SJSA1 (cell line): ENCODE measurements around the gene SHMT2. TPM values are rescaled to one million over a fixed set of nuclear protein-coding genes. Genes with fewer than 3 reads are reported as not detected.

Experiments
- DNase-seq, 2 experiments: peaks; one replicate each; pipeline ENCODE4 v3.0.0-alpha.2; 2015 to 2020; ENCODE audit warnings: low spot score in 2 of 2, low read depth in 1 of 2
- H3K27ac ChIP-seq: fragments of 250-450 bp; sonication (Bioruptor Pico); 2 replicates; pipeline ENCODE4 v1.5.1; 2020; ENCODE audit warnings: mild to moderate bottlenecking, moderate library complexity
- H3K27me3 ChIP-seq: fragments of 250-450 bp; sonication (Bioruptor Pico); replicated peaks from 2 replicates; pipeline ENCODE4 v1.5.1; 2020; ENCODE audit warnings: mild to moderate bottlenecking, moderate library complexity
- H3K36me3 ChIP-seq: fragments of 250-450 bp; sonication (Bioruptor Pico); 2 replicates; pipeline ENCODE4 v1.5.1; 2020; ENCODE audit warnings: mild to moderate bottlenecking
- H3K4me1 ChIP-seq: fragments of 250-450 bp; sonication (Bioruptor Pico); replicated peaks from 2 replicates; pipeline ENCODE4 v1.6.1; 2021; ENCODE audit warnings: mild to moderate bottlenecking
- H3K4me3 ChIP-seq: fragments of 250-450 bp; sonication (Bioruptor Pico); 2 replicates; pipeline ENCODE4 v1.5.1; 2020; ENCODE audit warnings: mild to moderate bottlenecking
- H3K9me3 ChIP-seq: fragments of 250-450 bp; sonication (Bioruptor Pico); replicated peaks from 2 replicates; pipeline ENCODE4 v1.5.1; 2020; ENCODE audit warnings: mild to moderate bottlenecking
- total RNA-seq: library from RNA; depleted of rRNA; stranded (reverse); fragments of >200 nt; shearing (Covaris generic); gene quantifications from 2 replicates; pipeline ENCODE4 v1.2.3, GENCODE V29; 2014

The SHMT2 gene
- total RNA-seq, 1 experiment from 2014 or later, result 130 TPM

DNA sequence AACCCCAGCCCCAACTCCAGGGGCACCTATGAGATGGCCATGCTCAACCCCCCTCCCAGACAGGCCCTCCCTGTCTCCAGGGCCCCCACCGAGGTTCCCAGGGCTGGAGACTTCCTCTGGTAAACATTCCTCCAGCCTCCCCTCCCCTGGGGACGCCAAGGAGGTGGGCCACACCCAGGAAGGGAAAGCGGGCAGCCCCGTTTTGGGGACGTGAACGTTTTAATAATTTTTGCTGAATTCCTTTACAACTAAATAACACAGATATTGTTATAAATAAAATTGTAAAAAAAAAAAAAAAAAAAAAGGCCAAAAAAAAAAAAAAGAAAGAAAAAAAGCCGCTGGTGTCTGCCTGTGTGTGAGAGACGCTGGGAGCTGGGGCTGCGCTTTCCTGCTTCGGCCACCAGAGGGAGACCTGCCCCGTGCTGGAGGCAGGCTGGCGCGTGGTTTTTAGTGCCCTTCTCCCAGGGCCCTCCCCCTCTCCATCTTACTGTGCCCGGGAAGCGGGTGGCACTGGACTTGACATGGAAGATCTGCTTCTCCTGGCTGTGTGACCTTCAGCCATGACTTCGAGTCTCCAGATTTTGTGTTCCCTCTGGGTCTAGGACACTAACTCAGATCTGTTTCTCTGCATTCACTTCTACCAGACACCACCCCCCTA, 16.3 kb upstream of the SHMT2 start:
- peak; percentile 72 to 86 for DNase-seq
- Histone ChIP-seq H3K4me1 (peaks cover 32% of the 10 kb centered on the region), H3K4me3 (no peak overlapping the region), H3K27ac (no peak overlapping the region), H3K27me3 (peaks cover 38% of the 10 kb centered on the region), H3K9me3 (no peaks in the 10 kb centered on the region; the same call in 1 of the 2 replicates), H3K36me3 (peaks cover 49% of the 10 kb centered on the region)

DNA sequence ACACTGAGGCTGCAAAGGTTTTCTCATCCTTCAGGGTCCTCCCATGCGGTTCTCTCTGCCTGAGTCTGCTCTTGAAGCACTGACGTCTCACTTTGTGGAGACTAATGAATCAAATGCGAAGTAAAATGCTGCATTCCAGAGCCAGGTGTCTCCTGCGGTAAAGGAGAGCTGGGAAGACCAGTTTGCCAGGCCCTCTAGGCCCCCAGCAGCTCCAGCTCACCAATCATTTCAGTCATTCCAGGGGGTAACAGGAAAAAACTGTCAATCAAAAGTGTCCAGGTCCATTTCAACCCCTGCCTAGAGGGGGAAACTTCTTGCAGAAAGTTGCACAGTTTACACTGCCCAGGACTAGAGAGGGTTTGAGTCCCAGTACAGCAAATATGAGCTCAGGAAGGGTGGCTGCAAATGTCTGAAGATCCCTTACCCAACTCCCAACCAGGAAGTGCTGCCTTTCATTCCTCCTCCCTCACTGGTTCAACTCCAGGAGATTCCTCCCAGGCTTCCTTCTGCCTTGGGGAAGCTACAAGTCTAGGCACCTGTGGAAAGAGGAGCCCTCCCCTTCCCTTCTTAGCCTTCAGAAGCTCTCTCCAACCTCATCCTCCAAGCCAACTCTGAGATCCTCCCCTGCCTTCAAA, 15.6 kb upstream of the SHMT2 start:
- Histone ChIP-seq H3K4me3 (no peak overlapping the region), H3K9me3 (no peaks in the 10 kb centered on the region; the same call in 1 of the 2 replicates), H3K27me3 (peaks cover 43% of the 10 kb centered on the region), H3K4me1 (peaks cover 32% of the 10 kb centered on the region), H3K27ac (no peak overlapping the region), H3K36me3 (peaks cover 44% of the 10 kb centered on the region)
- peak in 1 of 2 experiments; percentile 49 for DNase-seq

GRCh38 chr12:57214398-57214781, 15.1 kb upstream of the SHMT2 start:
- peak in 1 of 2 experiments; percentile 68 for DNase-seq
- no peak overlapping the region for H3K4me3 ChIP-seq

GRCh38 chr12:57215065-57215464, 14.4 kb upstream of the SHMT2 start:
- H3K36me3 ChIP-seq, result peaks cover 32% of the 10 kb centered on the region
- no peak for DNase-seq
- no peaks in the 10 kb centered on the region; the same call in 1 of the 2 replicates for H3K9me3 ChIP-seq
- H3K27ac ChIP-seq, result no peak overlapping the region
- no peak overlapping the region for H3K4me3 ChIP-seq
- H3K27me3 ChIP-seq, result peaks cover 55% of the 10 kb centered on the region
- peaks cover 32% of the 10 kb centered on the region for H3K4me1 ChIP-seq

More at GRCh38 chr12:57214398-57214781, 15.1 kb upstream of the SHMT2 start:
- Histone ChIP-seq H3K9me3 (no peaks in the 10 kb centered on the region; the same call in 1 of the 2 replicates), H3K27me3 (peaks cover 49% of the 10 kb centered on the region), H3K4me1 (peaks cover 32% of the 10 kb centered on the region), H3K36me3 (peaks cover 39% of the 10 kb centered on the region), H3K27ac (no peak overlapping the region)

DNA sequence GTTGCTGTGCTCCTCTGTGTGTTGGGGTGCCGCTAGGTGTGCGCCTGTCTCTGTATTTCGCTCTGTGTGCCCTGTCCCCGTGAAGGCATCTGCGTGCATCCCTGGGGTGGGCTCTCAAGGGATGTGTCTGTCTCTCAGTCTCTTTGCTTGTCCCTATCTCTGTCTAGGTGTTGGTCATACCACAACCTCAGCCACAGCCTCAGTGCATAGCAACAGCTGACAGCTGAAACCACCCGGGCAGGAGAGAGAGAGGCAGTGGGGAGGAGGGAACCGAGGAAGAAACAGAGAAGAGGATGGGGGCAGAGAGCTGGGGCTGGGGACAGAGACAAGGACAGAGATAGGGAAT, 13.9 kb upstream of the SHMT2 start:
- no peak overlapping the region for H3K27ac ChIP-seq
- H3K4me1 ChIP-seq, result peaks cover 32% of the 10 kb centered on the region
- H3K4me3 ChIP-seq, result no peak overlapping the region
- peaks cover 61% of the 10 kb centered on the region for H3K27me3 ChIP-seq
- no peak for DNase-seq
- peaks cover 28% of the 10 kb centered on the region for H3K36me3 ChIP-seq
- H3K9me3 ChIP-seq, result no peaks in the 10 kb centered on the region; the same call in 1 of the 2 replicates

- peaks cover 23% of the 10 kb centered on the region for H3K36me3 ChIP-seq
- H3K27ac ChIP-seq, result no peak within 1 kb of the TSS
- DNase-seq, result no peak
- peaks cover 67% of the 10 kb centered on the region for H3K27me3 ChIP-seq
- H3K9me3 ChIP-seq, result no peaks in the 10 kb centered on the region; the same call in 1 of the 2 replicates
- peaks cover 32% of the 10 kb centered on the region for H3K4me1 ChIP-seq
- peak within 1 kb of the TSS; percentile 36 for H3K4me3 ChIP-seq
Observed at GRCh38 chr12:57216014-57216911, 13.2 kb upstream of the SHMT2 start, which contains the start of gene NXPH4. NXPH4 (plus strand) TSS chr12:57216794; CDS start chr12:57216970, 176 bp downstream.

DNA sequence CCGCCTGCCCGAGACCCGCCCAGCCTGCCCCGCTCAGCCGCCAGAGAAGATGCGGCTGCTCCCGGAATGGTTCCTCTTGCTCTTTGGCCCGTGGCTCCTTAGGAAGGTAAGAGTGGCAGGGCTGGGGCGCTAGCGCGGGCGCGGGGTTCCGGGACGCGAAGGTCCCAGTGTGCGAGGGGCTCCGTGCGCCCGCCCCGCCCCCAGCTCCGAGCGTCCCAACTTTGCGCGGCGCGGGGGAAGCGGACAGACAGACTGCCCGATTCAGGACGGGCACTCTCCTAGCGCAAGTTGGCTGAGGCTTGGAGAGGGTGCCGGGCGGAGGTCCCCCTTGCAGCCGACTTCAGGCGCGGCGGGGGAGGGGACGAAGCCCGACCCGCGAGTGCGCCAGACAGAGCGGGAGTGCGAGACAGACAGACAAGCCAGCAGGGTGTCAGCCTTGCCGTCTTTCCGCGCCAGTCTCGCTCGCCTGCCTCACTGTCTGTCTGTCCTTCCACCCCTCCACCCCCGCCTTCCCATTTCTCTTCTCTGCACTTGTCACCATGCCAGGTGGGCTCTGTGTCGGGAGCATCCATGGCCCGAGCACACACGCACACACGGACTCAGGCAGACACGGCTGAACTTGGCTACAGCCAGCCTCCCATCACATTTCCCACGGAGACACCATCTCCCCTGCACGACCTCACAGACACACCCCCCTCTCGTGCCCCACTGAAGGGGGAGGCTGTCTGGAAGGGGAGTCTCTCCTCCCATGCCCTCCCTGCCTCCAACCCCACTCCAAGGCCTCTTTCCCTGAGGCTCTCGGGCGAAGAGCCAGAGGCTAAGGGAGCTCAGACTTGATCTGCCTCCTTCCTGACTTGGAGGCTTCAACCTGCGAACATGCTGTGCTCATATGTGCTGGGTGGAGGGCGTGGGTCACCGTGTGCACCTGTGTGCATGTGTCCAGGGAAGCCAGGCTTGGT, 12.3 kb upstream of the SHMT2 start:
- Histone ChIP-seq H3K4me1 (peaks cover 32% of the 10 kb centered on the region), H3K9me3 (no peaks in the 10 kb centered on the region; the same call in 1 of the 2 replicates), H3K36me3 (peaks cover 16% of the 10 kb centered on the region), H3K27ac (no peak overlapping the region), H3K27me3 (peaks cover 76% of the 10 kb centered on the region), H3K4me3 (peak overlapping the region; percentile 36)
- no peak for DNase-seq

DNA sequence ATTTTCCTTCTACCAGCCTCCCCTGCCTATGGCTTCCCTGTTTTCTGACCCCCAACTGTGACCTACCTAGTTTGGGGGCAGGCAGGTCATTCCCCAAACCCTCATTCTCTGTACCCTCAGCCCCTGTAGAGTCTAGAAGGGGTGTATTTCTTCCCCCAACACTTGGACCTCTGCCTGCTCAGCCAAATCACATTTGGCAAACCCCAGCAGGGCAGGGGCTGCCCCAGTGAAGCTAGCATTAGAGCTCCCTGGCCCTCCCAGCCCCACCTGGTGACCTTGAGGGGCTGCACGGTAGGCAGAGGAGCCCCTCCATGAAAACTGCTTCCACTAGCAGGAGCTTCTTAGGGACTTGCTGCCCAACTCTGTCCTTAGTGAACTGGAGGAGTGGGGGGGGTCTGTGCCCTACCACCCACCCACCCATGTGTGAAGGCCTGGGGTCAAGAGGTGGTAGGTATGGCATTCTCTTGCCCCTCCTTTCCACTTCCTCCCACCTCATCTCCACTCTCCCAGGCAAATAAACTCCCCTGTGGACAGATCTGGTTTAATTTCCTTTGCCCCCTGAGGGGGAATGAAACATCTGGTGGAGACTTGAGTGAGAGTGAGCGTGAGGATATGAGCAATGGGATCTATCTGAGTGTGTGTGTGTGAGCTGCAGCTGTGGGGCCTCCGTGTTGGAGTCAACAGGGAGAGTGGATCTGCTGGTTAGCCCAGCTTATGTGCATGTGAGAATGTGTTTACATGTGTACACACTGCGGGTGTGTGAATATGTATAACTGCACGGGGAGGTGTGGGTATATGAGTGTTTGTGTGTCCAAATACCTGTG, 11.3 kb upstream of the SHMT2 start:
- Histone ChIP-seq H3K27me3 (peaks cover 76% of the 10 kb centered on the region), H3K9me3 (no peaks in the 10 kb centered on the region; the same call in 1 of the 2 replicates), H3K36me3 (0 out of 2 replicates have a peak, but pooled peaks cover 8% of the 10 kb centered on the region), H3K4me1 (peaks cover 28% of the 10 kb centered on the region), H3K4me3 (no peak overlapping the region), H3K27ac (no peak overlapping the region)
- DNase-seq, result no peak

- no peak overlapping the region for H3K27ac ChIP-seq
- H3K27me3 ChIP-seq, result peaks cover 74% of the 10 kb centered on the region
Observed at GRCh38 chr12:57219205-57219992, 10.1 kb upstream of the SHMT2 start.

GRCh38 chr12:57219993-57220754, 9.3 kb upstream of the SHMT2 start:
- Histone ChIP-seq H3K4me3 (no peak overlapping the region), H3K9me3 (no peaks in the 10 kb centered on the region; the same call in 1 of the 2 replicates), H3K4me1 (peaks cover 23% of the 10 kb centered on the region), H3K27me3 (peaks cover 66% of the 10 kb centered on the region), H3K36me3 (no peaks in the 10 kb centered on the region), H3K27ac (no peak overlapping the region)
- DNase-seq, result no peak

More at GRCh38 chr12:57219205-57219992, 10.1 kb upstream of the SHMT2 start:
- DNase-seq, result no peak
- H3K4me1 ChIP-seq, result peaks cover 23% of the 10 kb centered on the region
- H3K9me3 ChIP-seq, result no peaks in the 10 kb centered on the region; the same call in 1 of the 2 replicates
- H3K36me3 ChIP-seq, result no peaks in the 10 kb centered on the region
- H3K4me3 ChIP-seq, result no peak overlapping the region

GRCh38 chr12:57220770-57221168, 8.7 kb upstream of the SHMT2 start:
- Histone ChIP-seq H3K27me3 (peaks cover 60% of the 10 kb centered on the region), H3K4me1 (peaks cover 17% of the 10 kb centered on the region), H3K27ac (no peak overlapping the region), H3K4me3 (no peak overlapping the region), H3K9me3 (no peaks in the 10 kb centered on the region; the same call in 1 of the 2 replicates), H3K36me3 (no peaks in the 10 kb centered on the region)
- DNase-seq, result no peak
